H1 (cell line): ENCODE results near the gene YWHAG. TPM values are rescaled to one million over a fixed set of nuclear protein-coding genes. Genes with fewer than 3 reads are reported as not detected.

ENCODE experiments used
- CTCF ChIA-PET: fragments of 300-600 bp; sonication (Branson Sonifier 250); formaldehyde crosslinking; loops from one replicate; lab custom pipeline; 2021; ENCODE audit not compliant: partially characterized antibody; lab: Charles Lee
- POLR2A ChIA-PET: fragments of 300-600 bp; sonication (Branson Sonifier 250); formaldehyde crosslinking; loops from one replicate; lab custom pipeline; 2021; ENCODE audit warnings: inconsistent platforms; ENCODE audit not compliant: partially characterized antibody; lab: Charles Lee
- DNase-seq, 2 experiments: peaks; one replicate each; pipeline versions ENCODE4 v3.0.0 to v3.0.0-alpha.2; 2010 to 2022; ENCODE audit warnings: low spot score in 2 of 2, low read depth in 1 of 2, mixed read lengths in 1 of 2
- FAIRE-seq: peaks from 2 replicates; lab custom pipeline; 2011; peaks lifted over from hg19 to GRCh38; lab: Jason Lieb, UNC
- H2AFZ ChIP-seq: 2 replicates; pipeline ENCODE4 v1.8.1; 2012; ENCODE audit warnings: low read length, inconsistent platforms
- H2AK5ac ChIP-seq: 2 replicates; pipeline ENCODE4 v1.6.1; 2013; ENCODE audit warnings: low read depth, low read length
- H2BK120ac ChIP-seq: replicated peaks from 2 replicates; pipeline ENCODE3; 2013; ENCODE audit warnings: low read depth, low read length, inconsistent platforms
- H2BK12ac ChIP-seq: 2 replicates; pipeline ENCODE4 v1.6.1; 2013; ENCODE audit warnings: low read depth, low read length
- H2BK15ac ChIP-seq: 2 replicates; pipeline ENCODE4 v1.6.1; 2013; ENCODE audit warnings: low read length
- H2BK20ac ChIP-seq: 2 replicates; pipeline ENCODE4 v1.6.1; 2013; ENCODE audit warnings: low read length
- H2BK5ac ChIP-seq: 2 replicates; pipeline ENCODE4 v1.6.1; 2013; ENCODE audit warnings: low read depth, low read length
- H3K14ac ChIP-seq: 2 replicates; pipeline ENCODE4 v1.6.1; 2013; ENCODE audit warnings: inconsistent platforms; ENCODE audit not compliant: insufficient read length
- H3K18ac ChIP-seq: 2 replicates; pipeline ENCODE4 v1.6.1; 2013; ENCODE audit warnings: low read length; ENCODE audit errors: extremely low read depth
- H3K23ac ChIP-seq: 2 replicates; pipeline ENCODE4 v1.6.1; 2013; ENCODE audit warnings: inconsistent platforms; ENCODE audit not compliant: insufficient read length
- H3K23me2 ChIP-seq: 2 replicates; pipeline ENCODE4 v1.6.1; 2013; ENCODE audit warnings: low read depth, low read length
- H3K27ac ChIP-seq: 2 replicates; pipeline ENCODE4 v1.6.1; 2011; ENCODE audit warnings: low read depth, low read length, inconsistent platforms
- H3K27me3 ChIP-seq, 4 experiments: replicated peaks in 1 of 4; 1 replicate in 1 of 4; 2 replicates in 3 of 4; pipeline versions ENCODE4 v1.6.1 to v1.8.1; 2011 to 2013; ENCODE audit warnings: low read length in 3 of 4, mild to moderate bottlenecking in 3 of 4, inconsistent platforms in 2 of 4, mixed read lengths in 2 of 4, moderate library complexity in 1 of 4; ENCODE audit not compliant: control insufficient read depth in 3 of 4, insufficient read depth in 3 of 4; ENCODE audit errors: extremely low read depth in 1 of 4
- H3K36me3 ChIP-seq, 4 experiments: 2 replicates each; pipeline versions ENCODE4 v1.6.1 to v1.8.1; 2011 to 2013; ENCODE audit warnings: mild to moderate bottlenecking in 4 of 4, low read length in 3 of 4, moderate library complexity in 2 of 4, control low read depth in 1 of 4, inconsistent platforms in 1 of 4; ENCODE audit not compliant: insufficient read depth in 4 of 4, control insufficient read depth in 2 of 4
- H3K4ac ChIP-seq: replicated peaks from 2 replicates; pipeline ENCODE3; 2013; ENCODE audit warnings: low read length, low read depth, mixed read lengths, inconsistent platforms; ENCODE audit not compliant: insufficient read length
- H3K4me1 ChIP-seq, 4 experiments: replicated peaks in 1 of 4; 1 replicate in 1 of 4; 2 replicates in 3 of 4; pipeline versions ENCODE4 v1.6.1 to v1.8.1; 2011 to 2013; ENCODE audit warnings: low read length in 3 of 4, inconsistent platforms in 2 of 4, mixed read lengths in 1 of 4; ENCODE audit not compliant: insufficient read depth in 4 of 4, control insufficient read depth in 3 of 4
- H3K4me2 ChIP-seq, 2 experiments: 2 replicates each; pipeline versions ENCODE4 v1.6.1 to v1.8.1; 2011 to 2013; ENCODE audit warnings: low read depth in 2 of 2, low read length in 2 of 2, control low read depth in 1 of 2, inconsistent platforms in 1 of 2, mild to moderate bottlenecking in 1 of 2; ENCODE audit not compliant: insufficient read depth in 1 of 2
- H3K4me3 ChIP-seq, 4 experiments: fragments of 200-600, 300-600 bp in 1 of 4; sonication (generic), shearing (Covaris generic), sonication (Bioruptor Twin) in 1 of 4; 2 replicates each; pipeline versions ENCODE4 v1.5.1 to v1.8.1; 2011 to 2016; ENCODE audit warnings: low read length in 4 of 4, low read depth in 3 of 4, control low read depth in 2 of 4, inconsistent platforms in 2 of 4, mild to moderate bottlenecking in 2 of 4, mixed read lengths in 1 of 4, moderate library complexity in 1 of 4; ENCODE audit not compliant: insufficient read depth in 2 of 4; ENCODE audit errors: extremely low read depth in 1 of 4
- H3K56ac ChIP-seq: replicated peaks from 2 replicates; pipeline ENCODE3; 2013; ENCODE audit warnings: low read depth, mild to moderate bottlenecking, mixed read lengths, low read length, inconsistent platforms; ENCODE audit not compliant: insufficient read length
- H3K79me1 ChIP-seq: 2 replicates; pipeline ENCODE4 v1.6.1; 2013; ENCODE audit warnings: low read depth, low read length, control low read depth
- H3K79me2 ChIP-seq, 2 experiments: 2 replicates each; pipeline versions ENCODE4 v1.6.1 to v1.8.1; 2012 to 2013; ENCODE audit warnings: low read length in 2 of 2, mild to moderate bottlenecking in 2 of 2, inconsistent platforms in 1 of 2; ENCODE audit not compliant: insufficient read depth in 2 of 2, control insufficient read depth in 1 of 2
- H3K9ac ChIP-seq, 4 experiments: replicated peaks in 1 of 4; 1 replicate in 1 of 4; 2 replicates in 3 of 4; pipeline versions ENCODE4 v1.6.1 to v1.8.1; 2011 to 2013; ENCODE audit warnings: low read depth in 3 of 4, low read length in 3 of 4, control low read depth in 2 of 4, mild to moderate bottlenecking in 2 of 4, moderate library complexity in 2 of 4, inconsistent platforms in 1 of 4; ENCODE audit errors: extremely low read depth in 1 of 4
- H3K9me3 ChIP-seq, 2 experiments: 2 replicates each; pipeline versions ENCODE4 v1.6.1 to v1.8.1; 2012 to 2013; ENCODE audit warnings: mild to moderate bottlenecking in 2 of 2, moderate library complexity in 2 of 2, control low read depth in 1 of 2, inconsistent platforms in 1 of 2, low read depth in 1 of 2, low read length in 1 of 2, mixed read lengths in 1 of 2; ENCODE audit not compliant: insufficient read depth in 2 of 2
- H4K20me1 ChIP-seq, 2 experiments: replicated peaks in 1 of 2; 2 replicates each; pipeline versions ENCODE3 to v1.8.1; 2011 to 2013; ENCODE audit warnings: inconsistent platforms in 2 of 2, low read length in 2 of 2, mild to moderate bottlenecking in 1 of 2; ENCODE audit not compliant: insufficient read depth in 2 of 2, control insufficient read depth in 1 of 2
- H4K5ac ChIP-seq: 2 replicates; pipeline ENCODE4 v1.6.1; 2013; ENCODE audit warnings: low read length, low read depth, mixed read lengths, inconsistent platforms; ENCODE audit not compliant: insufficient read length
- H4K8ac ChIP-seq: 2 replicates; pipeline ENCODE4 v1.8.0; 2013; ENCODE audit warnings: mild to moderate bottlenecking, moderate library complexity, low read length, inconsistent platforms; ENCODE audit not compliant: insufficient read depth; ENCODE audit errors: extremely low read depth
- H4K91ac ChIP-seq: replicated peaks from 2 replicates; pipeline ENCODE3; 2013; ENCODE audit warnings: low read length, mixed read lengths, inconsistent platforms; ENCODE audit not compliant: insufficient read length
- CEBPB ChIP-seq: IDR thresholded peaks from 2 replicates; pipeline ENCODE4 v1.6.1; 2012; ENCODE audit warnings: low read depth, low read length
- HDAC2 ChIP-seq, 2 experiments: fragments of 300-600 bp in 1 of 2; sonication (generic) in 1 of 2; IDR thresholded peaks; 2 replicates each; pipeline ENCODE4 v1.6.1; 2011 to 2012; ENCODE audit warnings: low read depth in 2 of 2, low read length in 2 of 2, mild to moderate bottlenecking in 2 of 2, moderate library complexity in 2 of 2, borderline replicate concordance in 1 of 2, inconsistent platforms in 1 of 2
- JUND ChIP-seq: IDR thresholded peaks from 2 replicates; pipeline ENCODE4 v1.6.1; 2011; ENCODE audit warnings: mild to moderate bottlenecking, improper control_type of control experiment, low read length
- PHF8 ChIP-seq: fragments of 200-600 bp; sonication (generic); conservative IDR thresholded peaks from 2 replicates; pipeline ENCODE4 v1.7.1; 2012; ENCODE audit warnings: low read depth, mild to moderate bottlenecking, inconsistent platforms, low read length, moderate library complexity
- RAD21 ChIP-seq, 2 experiments: IDR thresholded peaks in 1 of 2; conservative IDR thresholded peaks in 1 of 2; 2 replicates each; pipeline ENCODE4 v1.6.1; 2011; ENCODE audit warnings: low read depth in 2 of 2, low read length in 2 of 2, improper control_type of control experiment in 1 of 2, inconsistent platforms in 1 of 2, mild to moderate bottlenecking in 1 of 2, moderate library complexity in 1 of 2
- RXRA ChIP-seq: IDR thresholded peaks from 2 replicates; pipeline ENCODE4 v1.6.1; 2011; ENCODE audit warnings: low read depth, mild to moderate bottlenecking, low read length, moderate library complexity; ENCODE audit not compliant: insufficient read depth
- TAF1 ChIP-seq: IDR thresholded peaks from 2 replicates; pipeline ENCODE4 v1.6.1; 2011; ENCODE audit warnings: mild to moderate bottlenecking, low read depth, low read length
- YY1 ChIP-seq: IDR thresholded peaks from 2 replicates; pipeline ENCODE4 v1.6.1; 2011; ENCODE audit warnings: low read depth, mild to moderate bottlenecking, low read length
- WGBS, 2 experiments: shearing (Covaris generic) in 1 of 2; methylation state at CpG; one replicate each; pipeline versions ENCODE4 v1.1.6 to v1.1.7; 2013 to 2015; ENCODE audit warnings: low lambda C conversion rate in 2 of 2, mixed read lengths in 2 of 2, inconsistent platforms in 1 of 2, low coverage in 1 of 2, missing lambda C conversion rate in 1 of 2; ENCODE audit not compliant: insufficient replicate concordance in 2 of 2, insufficient coverage in 1 of 2, insufficient read length in 1 of 2; ENCODE audit errors: extremely low coverage in 1 of 2, missing lambda C conversion rate in 1 of 2; 5-methylcytosine and 5-hydroxymethylcytosine counted together
- polyA plus RNA-seq, 7 experiments: library from polyadenylated mRNA; depleted of rRNA in 3 of 7; stranded (reverse) in 5 of 7; unstranded in 2 of 7; fragments of >200 nt in 5 of 7; fragments of 200-250 nt in 2 of 7; gene quantifications; 1 replicate in 5 of 7; 2 replicates in 1 of 7; 4 replicates in 1 of 7; pipeline versions ENCODE4 v1.2.1 to v1.2.3, GENCODE V29; 2011 to 2013; ENCODE audit warnings: missing spikeins in 2 of 7, mixed read lengths in 2 of 7
- total RNA-seq: library from RNA; stranded (reverse); fragmentation: NEBNext Ultra II Directional; extraction: Animal tissue kit (Norgen Biotek cat#: 25700); gene quantifications from 2 replicates; pipeline ENCODE4 v1.2.1, GENCODE V29; 2021
- TF ChIP-seq, protein P1 (sequence below): IDR thresholded peaks from 2 replicates; pipeline ENCODE4 v1.6.1; 2012; ENCODE audit warnings: inconsistent platforms

The YWHAG gene
- total and polyA plus RNA-seq, 2 of the 8 experiments (the other 6 are each of a cell fraction or from before 2014, with no cell fraction given), result 57.2 to 241 TPM

DNA sequence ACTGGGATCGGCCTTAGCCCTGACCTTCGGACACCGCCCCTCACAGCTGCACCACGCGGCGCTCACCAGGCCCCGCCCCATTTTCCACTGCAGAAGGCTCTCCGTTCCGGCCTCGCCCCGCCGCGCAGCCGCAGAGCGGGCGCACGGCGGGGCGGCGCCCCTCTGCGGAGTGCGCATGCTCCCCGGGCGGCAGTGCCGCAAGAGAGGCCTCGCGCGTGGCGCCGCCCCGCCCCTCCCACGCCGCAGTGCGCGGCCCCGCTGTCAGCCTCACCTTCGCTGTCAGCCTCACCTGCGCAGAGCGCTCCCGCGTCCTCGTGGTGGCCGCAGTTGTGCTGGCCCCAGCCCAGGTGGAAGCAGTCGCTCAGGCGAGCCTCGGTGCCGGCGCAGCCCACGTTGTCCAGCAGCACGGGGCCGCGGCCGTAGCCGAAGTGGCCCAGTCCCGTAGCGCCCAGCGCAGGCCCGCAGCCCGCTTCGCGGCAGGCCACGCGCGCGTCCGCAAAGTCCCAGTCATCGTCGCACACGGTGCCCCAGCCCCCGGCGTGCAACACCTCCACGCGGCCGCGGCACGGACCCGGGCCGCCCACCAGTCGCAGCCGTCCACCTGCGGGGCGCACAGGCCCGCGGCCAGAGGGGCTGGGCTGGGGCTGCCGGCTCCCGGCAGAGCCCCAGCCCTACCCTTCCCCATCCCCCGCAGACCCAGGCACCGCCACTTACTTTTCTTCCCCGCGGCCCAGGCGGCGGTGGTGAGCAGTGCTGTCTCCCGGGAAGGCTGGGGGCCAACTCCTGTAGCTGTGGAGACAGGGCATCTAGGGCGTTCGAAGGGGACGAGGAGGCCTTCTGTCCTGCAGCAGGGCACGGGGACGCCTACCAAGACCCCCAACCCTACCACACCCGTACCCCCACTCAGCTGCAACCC, 34.6 kb upstream of the YWHAG start:
- no peak overlapping the region for H2BK20ac ChIP-seq
- peak overlapping the region in 3 of 4 experiments; percentile 75 to 76 (median 75); a peak in 5 of 7 replicates for H3K9ac ChIP-seq
- H3K4me3 ChIP-seq, result peak overlapping the region; percentile 53 to 72 (median 62)
- POLR2A ChIA-PET, result interaction anchor here (0.7 to 2.8 kb wide), 7 partner anchors 10 to 39 kb away, joined by 3 to 8 read pairs (median 4); partner anchors contain the start of gene YWHAG
- H3K79me2 ChIP-seq, result no peaks in the 10 kb centered on the region
- H3K4ac ChIP-seq, result peak overlapping the region; percentile 93
- H2AFZ ChIP-seq, result peak overlapping the region; percentile 68; the same call in 1 of the 2 replicates
- H3K4me1 ChIP-seq, result peaks cover 8 to 13% (median 10%) of the 10 kb centered on the region in 4 experiments
- no peak overlapping the region for H2AK5ac ChIP-seq
- FAIRE-seq (no peak), DNase-seq (peak; percentile 66 to 95)
- CTCF ChIA-PET, result interaction anchor here (0.6 to 1.6 kb wide), 4 partner anchors 10 to 205 kb away, joined by 3 to 4 read pairs (median 3); no protein-coding TSS in a partner anchor
- peaks cover 0 to 4% (median 2%) of the 10 kb centered on the region in 4 experiments; a peak in 2 of 7 replicates for H3K27me3 ChIP-seq
- no peaks in the 10 kb centered on the region for H3K36me3 ChIP-seq
- H3K56ac ChIP-seq, result peak overlapping the region; percentile 92
- H4K8ac ChIP-seq, result peak overlapping the region; percentile 91
- H4K5ac ChIP-seq, result peak overlapping the region; percentile 92
- peak overlapping the region; percentile 95 for H2BK5ac ChIP-seq
- no peak overlapping the region for H2BK12ac ChIP-seq
- no peak overlapping the region for H3K14ac ChIP-seq
- H3K23me2 ChIP-seq, result peaks cover 6% of the 10 kb centered on the region
- no peaks in the 10 kb centered on the region for H3K79me1 ChIP-seq
- H3K27ac ChIP-seq, result peak overlapping the region; percentile 71
- peak overlapping the region; percentile 97 for H2BK15ac ChIP-seq
- H3K9me3 ChIP-seq, result no peaks in the 10 kb centered on the region
- H3K4me2 ChIP-seq, result peak overlapping the region; percentile 59 to 95
- H4K20me1 ChIP-seq, result no peaks in the 10 kb centered on the region
- no peak overlapping the region for H2BK120ac ChIP-seq
- peak overlapping the region; percentile 98 for H3K18ac ChIP-seq
- H3K23ac ChIP-seq, result no peak overlapping the region
- H4K91ac ChIP-seq, result peak overlapping the region; percentile 67
- 5% methylated on average over 80 of the region's 99 CpGs; no CpG with 5 or more reads in 1 of the 2 experiments for WGBS, 2 experiments
- TF ChIP-seq CEBPB, result no peak
- TF ChIP-seq TAF1, result peak; percentile 51
- peak in 1 of 2 experiments; percentile 8; a peak in 2 of 4 replicates for TF ChIP-seq RAD21 (IDR thresholded peaks at IDR 0.05 in 1 of 2, conservative IDR thresholded peaks at IDR 0.05 in 1 of 2; ENCODE audit: low read depth in 2 of 2, low read length in 2 of 2)
- TF ChIP-seq PHF8, result peak; percentile 67
- no peak for TF ChIP-seq JUND
- no peak for TF ChIP-seq RXRA
- TF ChIP-seq, protein P1, sequence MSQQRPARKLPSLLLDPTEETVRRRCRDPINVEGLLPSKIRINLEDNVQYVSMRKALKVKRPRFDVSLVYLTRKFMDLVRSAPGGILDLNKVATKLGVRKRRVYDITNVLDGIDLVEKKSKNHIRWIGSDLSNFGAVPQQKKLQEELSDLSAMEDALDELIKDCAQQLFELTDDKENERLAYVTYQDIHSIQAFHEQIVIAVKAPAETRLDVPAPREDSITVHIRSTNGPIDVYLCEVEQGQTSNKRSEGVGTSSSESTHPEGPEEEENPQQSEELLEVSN, result peak; percentile 66
- no peak for TF ChIP-seq YY1
- peak; percentile 76 to 98; a peak in 3 of 4 replicates for TF ChIP-seq HDAC2 (IDR thresholded peaks at IDR 0.05; ENCODE audit: borderline replicate concordance in 1 of 2, low read depth in 2 of 2, low read length in 2 of 2)
